ENCODE measurements around the gene RBM33.

DNA sequence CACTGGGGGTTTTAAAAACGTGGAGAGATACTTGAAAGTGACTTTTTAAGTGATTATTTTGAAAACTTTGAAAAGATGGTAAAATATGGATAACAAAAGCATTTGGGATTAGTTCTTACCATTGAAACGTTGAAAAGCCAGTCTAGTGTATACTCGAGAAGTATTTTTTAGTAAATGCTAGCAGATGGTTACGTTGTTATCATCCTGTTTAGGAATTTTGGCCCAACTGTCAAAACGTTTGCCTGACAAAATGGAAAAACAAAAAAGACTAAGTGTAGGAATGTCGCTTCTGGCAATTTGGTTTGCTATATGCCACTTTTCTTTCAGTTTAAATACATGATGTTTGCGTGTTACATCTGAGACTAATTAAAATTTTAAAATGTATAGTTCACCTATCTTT is 1.2 kb downstream of the RBM33 start:
- TF ChIP-seq CTCF (IDR thresholded peaks at IDR 0.05; ENCODE audit: low read length) (no peak), EZH2 (IDR thresholded peaks at IDR 0.05; ENCODE audit: borderline replicate concordance, low read length) (no peak)
